Fibroblast of skin of scalp (primary cell): Measurements from ENCODE around the gene ERP27. TPM values are rescaled to one million over a fixed set of nuclear protein-coding genes. Genes with fewer than 3 reads are reported as not detected.
A peak's percentile ranks its signal among the peaks of the same experiment; 100 is the strongest.

Experiments
- DNase-seq: peaks from one replicate; pipeline ENCODE4 v3.0.0-alpha.2; 2013
- polyA plus RNA-seq, 2 experiments: library from polyadenylated mRNA; unstranded; fragments of 120-200 nt; gene quantifications; one replicate each; pipeline ENCODE4 v1.2.1, GENCODE V29; 2013; ENCODE audit not compliant: insufficient read length in 2 of 2

ERP27 gene
- polyA plus RNA-seq (2013, experiment 1 of 2; ENCODE audit: insufficient read length), result not detected
- 0.11 TPM for polyA plus RNA-seq (2013, experiment 2 of 2; ENCODE audit: insufficient read length)

DNA sequence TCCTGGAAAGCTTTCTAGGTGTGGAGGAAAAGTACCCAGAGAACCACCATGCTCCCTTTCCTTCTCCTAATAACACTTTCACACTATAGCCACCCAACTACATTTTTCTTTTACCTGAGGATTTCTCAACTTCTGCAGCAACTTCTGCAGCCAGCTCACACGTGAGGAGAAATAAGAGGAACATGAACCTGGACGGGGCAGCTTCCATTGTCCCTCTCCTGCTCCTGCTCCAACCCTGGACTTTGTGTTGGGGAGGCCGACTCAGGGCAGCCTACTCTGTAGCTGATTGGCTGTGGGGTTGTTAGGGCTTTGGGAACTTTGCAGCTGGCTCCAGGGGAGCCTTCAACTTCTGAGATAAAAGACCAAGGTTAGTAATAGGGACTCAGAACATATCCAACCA lies at the start of gene ERP27:
Gene ERP27 (minus strand): TSS at position 237 of the 400 bp plus-strand sequence. CDS start 29 bp downstream, at position 208.
- DNase-seq, result no peak

DNA sequence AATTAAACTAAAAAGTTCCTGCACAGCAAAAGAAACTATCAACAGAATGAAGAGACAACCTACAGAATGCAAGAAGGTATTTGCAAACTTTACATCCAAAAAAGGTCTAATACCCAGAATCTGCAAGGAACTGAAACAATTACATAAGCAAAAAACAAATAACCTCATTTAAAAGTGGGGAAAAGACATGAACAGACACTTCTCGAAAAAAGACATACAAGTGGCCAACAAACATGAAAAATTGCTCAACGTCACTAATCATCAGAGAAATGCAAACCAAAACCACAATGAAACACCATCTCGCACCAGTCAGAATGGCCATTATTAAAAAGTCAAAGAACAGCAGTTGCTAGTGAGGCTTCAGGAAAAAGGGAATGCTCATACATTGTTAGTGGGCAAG lies 49.7 kb upstream of the ERP27 start:
- no peak for DNase-seq

DNA sequence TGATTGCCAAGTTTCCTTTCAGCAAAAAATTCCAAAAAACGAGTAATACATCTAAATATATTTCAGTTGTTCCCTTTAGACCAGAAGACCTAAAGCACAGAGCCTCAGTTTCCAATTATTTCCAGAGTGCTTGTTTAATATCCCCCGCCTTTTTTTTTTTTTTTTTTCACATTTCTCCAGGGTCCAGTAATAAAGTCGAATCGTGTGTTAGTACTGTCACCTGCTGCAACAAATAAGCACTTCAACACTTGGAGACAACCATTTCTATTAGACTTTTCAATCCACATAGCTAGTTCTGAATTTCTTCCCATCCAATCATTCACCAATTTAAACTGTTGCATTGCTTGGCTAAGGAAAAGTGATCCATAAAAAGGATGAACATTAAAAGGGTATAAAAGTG lies 48.1 kb upstream of the ERP27 start:
- no peak for DNase-seq

DNA sequence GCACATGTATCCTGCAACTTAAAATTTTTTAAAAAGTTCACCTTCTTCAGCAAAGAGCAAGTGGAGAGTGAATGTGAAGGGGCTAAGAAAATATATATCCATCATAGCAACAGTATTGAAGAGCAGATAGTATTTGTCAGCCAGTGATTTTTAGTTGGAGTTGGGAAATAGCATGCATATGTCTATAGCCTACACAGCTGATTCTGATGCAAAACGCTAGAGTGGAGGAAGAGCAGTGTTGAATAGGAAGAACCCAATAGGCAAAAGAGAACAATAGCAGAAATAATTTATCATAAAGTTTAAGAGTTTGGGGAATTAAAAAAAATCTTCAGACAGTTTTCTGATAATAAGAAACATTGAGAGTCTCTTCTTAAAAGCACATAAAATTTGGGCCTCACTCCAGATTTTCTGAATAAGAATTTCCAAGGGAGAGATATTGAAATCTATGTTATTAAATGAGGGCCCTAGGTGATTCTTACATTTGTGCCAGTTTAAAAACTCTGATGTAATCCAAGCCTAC lies 46.5 kb upstream of the ERP27 start:
- no peak for DNase-seq

DNA sequence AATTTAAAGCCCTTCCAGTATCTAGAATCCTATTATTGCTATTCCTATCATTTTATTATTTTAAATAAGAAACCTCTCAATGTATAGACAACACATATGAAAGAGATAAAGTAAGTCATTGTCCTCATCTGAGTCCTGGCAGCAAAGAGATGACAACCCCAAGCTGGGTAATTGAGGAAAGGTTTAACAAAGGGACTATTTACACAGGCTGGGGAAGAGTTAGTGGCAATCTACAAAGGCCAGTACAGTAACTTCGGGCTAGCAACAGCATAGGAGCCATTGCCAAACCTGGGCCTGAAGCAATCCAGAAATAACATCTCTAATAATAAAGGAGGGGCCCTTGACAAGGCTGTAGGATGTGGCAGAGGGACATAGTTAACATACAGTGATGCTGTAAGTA lies 45.7 kb upstream of the ERP27 start:
- no peak for DNase-seq

DNA sequence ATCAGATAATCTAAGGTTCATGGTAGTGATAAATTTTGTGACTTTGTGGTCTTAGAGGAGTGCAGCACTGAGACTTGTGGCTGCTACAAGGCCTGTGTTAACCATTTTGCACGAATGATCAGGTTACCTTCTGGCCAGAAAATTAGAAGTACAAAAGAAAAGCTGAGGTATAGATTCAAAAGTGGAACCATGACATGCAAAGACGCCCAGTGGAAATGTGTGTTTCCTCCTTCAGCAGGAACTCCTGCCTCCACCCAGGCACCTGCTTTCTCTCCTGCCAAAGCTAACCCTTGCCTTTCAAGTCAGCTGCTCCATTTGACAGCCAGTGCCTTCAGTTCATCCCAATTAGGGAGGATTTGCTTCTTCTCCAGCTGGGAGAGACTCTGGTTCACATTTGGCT lies 44.7 kb upstream of the ERP27 start:
- DNase-seq, result no peak

DNA sequence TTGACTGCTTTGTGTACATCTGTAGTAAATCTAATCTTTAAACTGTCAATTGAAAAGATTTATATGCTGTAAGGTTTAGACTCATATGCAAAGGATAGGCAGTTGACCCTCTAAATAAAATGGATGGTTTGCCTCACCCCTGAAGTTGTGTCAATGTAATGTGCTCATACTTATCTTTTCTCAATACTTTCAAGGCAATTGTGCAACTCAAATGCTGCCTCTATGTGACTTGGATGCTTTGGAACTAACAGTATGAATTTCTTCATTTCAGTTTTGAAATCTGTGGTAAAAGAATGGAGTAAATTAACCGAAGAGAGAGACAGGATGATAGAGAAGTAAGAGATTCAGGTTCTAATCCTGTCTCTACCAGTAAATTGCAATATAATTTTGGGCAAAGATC lies 44.2 kb upstream of the ERP27 start:
- no peak for DNase-seq

DNA sequence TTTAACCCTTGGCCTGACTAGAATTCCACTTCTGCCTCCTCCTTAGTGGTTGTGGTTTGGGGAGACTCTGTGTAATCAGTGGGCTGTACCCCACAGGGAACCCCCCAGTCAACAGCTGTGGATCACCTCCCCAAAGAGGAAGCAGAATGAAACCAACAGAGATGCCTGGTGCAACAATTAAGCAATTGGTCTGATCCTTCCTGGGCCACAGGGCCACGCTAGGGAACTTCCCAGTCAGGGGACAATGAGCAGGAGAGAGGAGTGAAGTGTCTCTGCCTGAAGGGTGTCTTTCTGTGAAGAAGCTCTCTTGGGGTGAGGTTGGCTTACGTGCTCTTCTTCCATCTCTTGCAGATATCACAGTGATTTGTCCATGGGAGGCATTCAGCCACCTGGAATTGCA lies 42.7 kb upstream of the ERP27 start:
- DNase-seq, result no peak

DNA sequence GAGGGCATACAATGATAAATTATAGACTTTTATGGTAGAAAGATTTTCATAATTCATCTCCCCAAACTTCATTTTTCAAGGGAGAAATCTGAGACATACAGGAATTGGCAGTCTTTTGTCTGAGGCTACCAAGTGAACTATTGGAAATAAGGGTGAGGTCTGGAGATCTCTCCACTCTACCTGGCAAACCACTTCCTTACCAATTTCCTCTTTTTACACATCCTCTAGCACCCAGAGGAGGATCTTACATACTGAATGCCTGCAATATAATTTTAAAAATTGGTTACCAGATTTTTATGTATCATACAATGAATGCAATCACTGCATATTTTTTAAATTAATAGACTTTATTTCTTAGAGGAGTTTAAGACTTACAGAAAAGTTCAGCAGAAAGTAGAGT lies 41.1 kb upstream of the ERP27 start:
- no peak for DNase-seq

DNA sequence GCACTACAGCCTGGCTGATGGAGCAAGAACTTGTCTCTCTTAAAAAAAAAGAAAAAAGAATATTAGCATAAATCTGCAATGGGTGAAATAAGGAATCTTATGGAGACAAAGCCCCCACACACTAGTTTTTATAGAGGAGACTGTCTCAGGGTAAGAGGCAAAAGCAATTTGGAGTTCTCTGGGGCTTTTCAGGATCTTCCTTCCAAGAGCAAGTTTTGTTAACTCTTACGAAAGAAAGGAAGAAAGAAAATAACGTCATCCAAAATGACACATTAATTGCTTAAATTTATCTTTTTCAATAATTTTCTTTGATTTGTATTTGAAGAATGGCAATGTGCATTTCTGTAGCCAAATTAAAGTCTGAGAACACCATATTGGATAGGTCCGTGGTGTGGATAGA lies 38.3 kb upstream of the ERP27 start:
- DNase-seq, result no peak

DNA sequence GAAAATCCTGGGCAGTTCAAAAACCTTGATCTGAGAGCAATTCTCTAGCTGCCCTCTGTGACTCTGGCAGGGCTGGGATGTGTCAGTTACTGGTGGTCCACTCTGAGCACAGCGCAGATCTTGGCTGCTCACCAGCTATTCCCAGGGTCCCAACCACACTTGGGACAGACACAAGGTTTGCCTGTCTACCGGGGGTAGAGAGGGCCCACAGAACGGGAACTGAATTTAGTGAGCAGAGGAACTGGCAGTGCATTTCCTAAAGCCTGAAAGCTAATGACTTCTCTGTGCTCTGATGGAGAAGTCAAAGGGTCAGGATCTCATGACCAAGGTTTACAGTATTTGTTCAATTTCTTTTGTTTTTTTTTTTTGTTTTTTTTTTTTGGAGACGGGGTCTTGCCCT lies 37.1 kb upstream of the ERP27 start:
- no peak for DNase-seq

DNA sequence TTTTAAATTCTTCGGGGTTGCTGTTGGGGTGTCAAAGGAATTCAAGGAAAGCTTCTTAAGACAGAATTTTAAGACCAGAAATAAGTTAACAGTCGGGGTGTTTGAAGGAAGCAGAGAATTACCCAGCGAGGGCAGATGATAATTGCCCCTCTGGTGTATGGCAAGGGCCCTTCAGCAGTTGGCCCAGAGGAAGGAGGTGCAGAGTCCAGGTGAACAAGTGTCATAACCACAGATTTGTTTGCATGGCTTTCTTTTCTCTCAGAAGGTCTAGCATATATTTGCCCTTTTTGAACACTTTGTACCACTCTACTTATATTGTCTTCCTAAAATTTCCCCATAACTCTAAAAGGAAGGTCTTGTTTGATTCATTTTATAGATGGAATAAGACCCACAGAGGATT lies 36.3 kb upstream of the ERP27 start:
- no peak for DNase-seq

DNA sequence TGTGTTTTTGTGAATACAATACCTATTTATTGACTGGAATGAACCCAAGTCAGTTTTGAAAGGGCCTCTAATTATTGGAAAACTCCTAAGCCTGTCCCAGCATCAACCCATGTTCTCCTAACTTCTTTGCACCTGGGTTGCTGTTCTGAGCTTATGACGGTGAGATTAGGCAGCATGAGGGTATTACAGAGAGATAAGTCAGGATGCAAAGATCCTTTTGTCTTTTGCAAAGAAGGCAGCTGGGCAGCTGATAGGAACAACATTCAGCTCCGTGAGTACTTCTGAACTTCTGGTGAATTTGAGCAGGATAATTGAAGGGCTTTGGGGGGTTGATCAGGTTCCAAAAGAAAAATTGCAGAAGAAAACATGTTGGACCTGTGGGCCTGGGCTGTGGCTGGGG lies 34.5 kb upstream of the ERP27 start, which contains the start of gene PDE6H:
Gene PDE6H (plus strand): TSS at position 227 of the 400 bp plus-strand sequence. CDS start 4,971 bp downstream, outside the sequence.
- DNase-seq, result no peak

DNA sequence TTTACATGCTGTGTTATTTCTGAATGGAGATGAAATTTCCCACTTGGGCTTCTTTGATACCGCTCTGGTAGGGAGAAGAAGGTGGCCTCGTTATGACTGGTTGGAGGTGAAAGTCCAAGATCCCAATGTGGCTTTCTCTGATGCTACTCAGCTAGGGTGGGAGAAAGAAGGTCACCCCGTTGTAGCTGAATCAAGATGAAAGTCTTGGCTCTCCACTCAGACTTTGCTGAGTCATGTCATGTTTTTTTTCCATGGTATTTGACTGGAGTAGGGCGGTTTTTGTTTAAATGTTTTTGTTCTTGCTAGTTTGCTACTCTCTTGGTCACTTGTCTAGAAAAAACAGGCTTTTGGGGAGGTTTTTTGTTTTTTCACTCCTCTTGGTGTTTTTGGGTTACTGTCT lies 32.1 kb upstream of the ERP27 start:
- no peak for DNase-seq

DNA sequence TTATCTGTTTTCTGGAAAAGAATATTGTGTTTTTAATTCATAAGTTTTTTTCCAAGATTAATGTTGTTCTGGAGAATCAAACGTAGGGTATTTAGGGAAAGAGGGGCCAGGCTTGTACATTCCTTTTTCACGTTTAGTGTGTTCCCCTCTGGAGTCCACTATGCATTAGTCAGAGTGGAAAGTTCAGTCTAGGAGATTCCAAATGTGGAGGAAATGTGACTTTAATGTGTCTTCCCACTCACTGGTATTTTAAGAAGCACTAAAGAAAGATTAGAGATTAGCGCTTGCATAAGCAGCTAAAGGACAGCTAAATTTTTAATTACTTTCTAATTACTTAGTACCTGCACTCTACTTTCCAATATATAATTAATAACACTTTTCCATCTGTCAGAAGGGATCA lies 30.1 kb upstream of the ERP27 start:
- no peak for DNase-seq

DNA sequence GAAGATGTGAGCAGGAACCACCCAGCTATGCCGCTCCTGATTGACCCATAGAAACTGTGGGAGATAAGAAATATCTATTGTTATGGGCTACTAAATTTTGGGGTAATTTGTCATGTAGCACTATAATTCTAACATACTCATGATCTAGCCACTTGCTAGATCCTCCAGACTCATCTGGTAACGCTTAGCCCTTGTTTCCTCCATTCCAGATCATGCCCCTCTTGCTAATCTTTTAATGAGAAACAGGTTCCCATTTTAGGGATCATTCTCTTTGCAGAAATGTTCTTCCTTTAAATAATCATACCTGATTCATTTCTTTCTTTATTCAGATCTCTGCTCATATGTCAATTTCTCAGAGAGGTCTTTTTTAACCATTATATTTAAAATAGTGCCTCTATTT lies 26.9 kb upstream of the ERP27 start:
- no peak for DNase-seq

DNA sequence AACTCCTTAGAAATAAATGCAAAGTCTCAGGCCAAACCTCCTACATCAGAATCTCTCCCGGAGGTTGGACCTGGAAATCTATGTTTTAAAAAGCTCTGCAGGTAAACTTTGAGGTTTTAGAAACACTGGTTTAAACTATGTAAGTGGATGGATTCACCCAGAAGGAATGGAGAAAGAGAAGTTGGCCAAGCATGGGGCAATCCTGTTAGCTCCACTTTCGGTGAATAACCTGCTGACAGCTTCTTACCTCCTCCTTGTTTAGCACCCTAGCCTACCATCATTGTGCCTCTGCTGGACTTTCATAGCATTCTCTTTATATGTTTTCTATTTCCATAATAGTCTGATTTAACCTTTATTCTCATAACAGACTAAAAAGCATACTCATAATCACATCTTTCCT lies 26.1 kb upstream of the ERP27 start:
- DNase-seq, result no peak

DNA sequence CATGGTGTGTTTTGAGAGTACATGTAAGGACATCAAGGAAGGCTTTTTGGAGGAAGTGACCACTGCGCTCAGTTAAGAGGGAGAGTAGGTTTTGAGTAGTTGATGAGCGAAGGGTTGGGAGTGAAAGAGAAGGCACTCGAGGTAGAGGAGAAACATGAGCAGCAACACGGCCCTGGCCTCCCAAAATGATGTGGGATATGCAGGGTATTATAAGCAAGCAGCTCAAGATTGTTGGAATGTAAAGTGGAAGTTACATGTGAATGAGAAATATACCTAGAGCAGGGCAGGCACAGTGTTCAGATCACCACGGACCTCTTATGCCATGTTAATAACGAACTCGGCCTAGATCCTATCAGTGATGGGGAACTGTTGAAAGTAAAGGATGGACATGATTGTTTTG lies 25.2 kb upstream of the ERP27 start:
- DNase-seq, result no peak

DNA sequence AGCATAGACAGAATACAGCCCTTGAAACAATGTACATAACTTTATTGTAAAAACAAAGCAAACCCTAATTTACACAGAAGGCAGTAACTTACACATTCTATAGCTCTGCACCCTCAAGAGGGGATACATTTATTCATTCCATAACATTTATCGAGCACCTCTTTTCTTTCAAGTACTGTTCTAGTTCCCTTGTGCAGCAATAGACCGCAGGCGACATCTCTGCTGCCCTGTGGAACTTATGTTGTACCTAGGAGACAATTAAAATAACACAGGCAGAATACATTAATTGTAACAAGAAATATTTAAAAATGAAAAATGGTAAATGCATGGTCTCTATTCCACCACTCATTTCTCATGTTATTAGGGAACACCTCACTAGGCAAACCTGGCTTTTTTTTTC lies 24.5 kb upstream of the ERP27 start:
- DNase-seq, result no peak

DNA sequence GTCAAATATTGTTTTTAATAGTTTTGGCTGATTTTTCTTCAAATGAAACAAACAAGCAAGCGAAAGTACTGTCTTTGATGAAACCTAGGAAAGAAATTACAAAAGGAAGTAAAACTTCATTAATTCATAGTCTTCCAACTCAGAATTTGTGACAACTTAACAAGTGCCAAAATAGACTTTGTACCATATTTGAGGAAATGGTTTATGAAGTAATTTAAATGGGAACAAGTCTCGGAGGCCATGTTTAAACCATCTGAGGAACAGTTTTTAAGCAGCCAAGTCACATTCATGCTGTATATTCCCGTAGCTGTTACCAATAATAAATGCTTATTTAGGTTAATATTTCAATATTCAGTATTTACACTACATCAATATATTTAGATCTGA lies 23.8 kb upstream of the ERP27 start:
- DNase-seq, result no peak

DNA sequence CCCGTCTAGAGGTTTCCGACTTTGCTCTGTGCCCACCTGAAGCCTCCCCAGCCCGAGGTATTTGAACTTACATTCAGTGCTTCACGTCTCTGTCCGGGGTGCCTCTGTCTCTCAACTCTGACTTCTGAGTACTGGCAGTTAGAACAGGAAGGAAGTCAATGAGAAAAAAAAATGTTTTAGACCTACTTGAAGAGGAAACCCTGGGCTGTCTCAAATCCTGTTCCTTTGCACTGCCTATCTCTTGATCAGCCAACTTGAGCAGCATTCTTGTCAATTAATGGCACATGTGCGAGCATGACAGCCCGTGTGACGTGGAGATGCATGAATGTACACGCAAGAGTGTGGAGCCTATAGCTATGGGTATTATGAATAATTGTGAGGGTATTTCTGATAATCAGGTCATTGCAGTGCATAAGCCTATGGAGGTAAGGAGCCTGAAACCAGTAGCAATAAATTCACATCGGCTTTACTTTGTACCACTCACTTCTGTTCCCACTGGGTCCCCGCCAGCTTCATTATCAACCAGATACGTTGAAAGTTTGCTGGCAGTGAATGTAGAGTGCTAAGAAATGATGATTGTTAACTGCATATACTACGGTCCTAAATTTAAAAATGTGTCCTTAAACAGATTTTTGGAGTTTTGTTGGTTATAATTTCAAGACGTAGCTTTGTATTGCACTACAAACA lies 23.3 kb upstream of the ERP27 start, which contains the start of gene ARHGDIB:
Gene ARHGDIB (minus strand): TSS at position 136 of the 687 bp plus-strand sequence. CDS start 10,889 bp downstream, outside the sequence.
- peak; percentile 24 for DNase-seq

DNA sequence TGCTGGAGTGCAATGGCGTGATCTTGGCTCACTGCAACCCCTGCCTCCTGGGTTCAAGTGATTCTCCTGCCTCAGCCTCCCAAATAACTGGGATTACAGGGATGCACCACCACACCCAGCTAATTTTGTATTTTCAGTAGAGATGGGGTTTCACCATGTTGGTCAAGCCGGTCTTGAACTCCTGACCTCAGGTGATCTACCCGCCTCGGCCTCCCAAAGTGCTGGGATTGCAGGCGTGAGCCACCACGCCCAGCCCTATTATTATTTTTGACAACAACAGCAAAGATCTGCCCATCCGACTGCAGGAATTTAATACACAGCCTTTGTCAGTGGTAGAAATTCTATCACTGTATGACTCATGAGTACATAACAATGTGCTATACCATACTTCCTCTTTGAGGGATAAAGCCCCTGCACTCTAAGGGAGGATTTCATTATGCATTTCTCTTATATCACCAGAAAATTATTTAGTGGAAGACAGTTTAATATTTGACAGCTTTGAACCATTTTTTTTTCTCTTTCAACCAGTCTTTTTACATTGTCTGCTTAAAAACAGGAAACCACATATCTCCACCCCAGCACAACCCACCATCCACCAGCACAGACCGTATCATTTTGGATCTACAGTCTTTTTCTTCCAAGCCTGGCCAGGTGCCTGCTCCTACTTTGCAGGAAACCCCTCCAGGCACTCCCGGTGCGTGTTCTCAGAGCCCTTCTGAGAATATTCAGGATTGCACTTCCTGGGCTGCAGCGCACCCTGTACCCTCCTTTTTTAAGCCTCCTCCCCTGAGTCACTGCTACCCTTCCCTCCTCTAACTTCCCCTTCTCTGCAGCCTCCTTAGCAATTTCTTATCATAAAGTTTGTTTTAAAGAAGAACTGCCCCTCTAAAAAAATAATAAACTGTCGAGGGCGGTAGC lies 22.5 kb upstream of the ERP27 start:
- DNase-seq, result peak; percentile 78

DNA sequence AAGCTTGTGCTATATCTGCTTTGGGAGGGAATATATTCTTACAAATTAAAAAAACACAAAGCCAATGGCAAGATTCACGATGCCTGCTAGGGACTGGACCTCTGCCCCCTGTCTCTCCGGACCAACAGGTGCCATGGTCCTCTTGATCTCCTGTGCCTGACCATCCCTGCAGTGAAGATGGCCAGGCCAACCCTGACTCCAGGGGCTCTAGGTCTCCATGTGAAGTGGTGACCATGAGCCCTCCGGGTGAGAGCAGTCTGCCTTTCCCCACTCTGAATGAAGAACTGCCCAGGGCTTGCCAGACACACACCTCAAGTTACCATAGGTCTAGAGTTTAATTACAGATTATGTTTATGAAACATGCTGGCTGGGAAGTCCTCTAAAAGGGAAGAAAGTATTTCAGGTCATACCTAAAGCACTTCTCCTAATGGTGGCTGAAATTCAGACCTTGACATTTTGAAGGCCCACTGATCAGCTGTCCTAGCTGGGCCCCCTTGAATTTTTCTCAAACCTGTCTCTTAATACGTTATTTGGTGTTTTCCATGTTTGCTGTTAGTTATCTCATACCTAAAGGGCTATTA lies 21.7 kb upstream of the ERP27 start:
- no peak for DNase-seq
